Thymus (tissue), 11 donors: ENCODE measurements around the gene MYMK. TPM values are rescaled to one million over a fixed set of nuclear protein-coding genes. Genes with fewer than 3 reads are reported as not detected.

Experiments used
- DNase-seq, 9 donors: peaks; one replicate each; pipeline ENCODE4 v3.0.0-alpha.2; 2013; ENCODE audit warnings: low spot score in 9 of 9, low read depth in 6 of 9, missing footprints in 1 of 9
- H3K27ac ChIP-seq, 2 donors: one replicate each; pipeline ENCODE4 v1.5.1; 2013; ENCODE audit warnings: control low read depth in 1 of 2, low read depth in 1 of 2, low read length in 1 of 2, mild to moderate bottlenecking in 1 of 2, moderate library complexity in 1 of 2
- H3K27me3 ChIP-seq, 2 donors: one replicate each; pipeline ENCODE4 v1.5.1; 2013; ENCODE audit warnings: low read length in 1 of 2; ENCODE audit not compliant: control insufficient read depth in 2 of 2, insufficient read depth in 1 of 2
- H3K36me3 ChIP-seq, 2 donors: one replicate each; pipeline ENCODE4 v1.5.1; 2013; ENCODE audit warnings: low read length in 1 of 2, mild to moderate bottlenecking in 1 of 2, moderate library complexity in 1 of 2; ENCODE audit not compliant: control insufficient read depth in 2 of 2, insufficient read depth in 2 of 2
- H3K4me1 ChIP-seq, 2 donors: one replicate each; pipeline ENCODE4 v1.5.1; 2013; ENCODE audit warnings: low read length in 2 of 2; ENCODE audit not compliant: control insufficient read depth in 2 of 2, insufficient read depth in 2 of 2
- H3K4me3 ChIP-seq, 2 donors: one replicate each; pipeline ENCODE4 v1.5.1; 2013; ENCODE audit warnings: low read length in 2 of 2, control low read depth in 1 of 2, mild to moderate bottlenecking in 1 of 2
- H3K9me3 ChIP-seq, 2 donors: one replicate each; pipeline ENCODE4 v1.5.1; 2013; ENCODE audit warnings: low read length in 1 of 2, mild to moderate bottlenecking in 1 of 2; ENCODE audit not compliant: control insufficient read depth in 2 of 2, insufficient read depth in 1 of 2
- WGBS: extraction: QIAGEN DNeasy Blood & Tissue Kit; methylation state at CpG from one replicate; pipeline ENCODE4 v1.1.7; 2013; 5-methylcytosine and 5-hydroxymethylcytosine counted together
- polyA plus RNA-seq: library from polyadenylated mRNA; stranded (reverse); fragments of 200-250 nt; gene quantifications from one replicate; pipeline ENCODE4 v1.2.3, GENCODE V29; 2013
- total RNA-seq: library from RNA; stranded (reverse); fragments of 120-200 nt; gene quantifications from one replicate; pipeline ENCODE4 v1.2.4, GENCODE V29; 2013
- donor health status: healthy.

MYMK gene
- total and polyA plus RNA-seq, 2 donors: 0.39 to 0.47 TPM

GRCh38 chr9:133553123-133553522 is 28.4 kb upstream of the MYMK start:
- Histone ChIP-seq H3K4me1 (peaks cover under 1 to 25% of the 10 kb centered on the region in 2 donors), H3K9me3 (peaks cover 0 to 3% of the 10 kb centered on the region in 2 donors), H3K27ac (no peak overlapping the region), H3K27me3 (peaks cover 0 to 1% of the 10 kb centered on the region in 2 donors), H3K36me3 (no peaks in the 10 kb centered on the region), H3K4me3 (no peak overlapping the region)
- WGBS: 92% methylated on average over 10 of the region's 10 CpGs
- no peak for DNase-seq

- DNase-seq: no peak
- H3K4me3 ChIP-seq: no peak overlapping the region
- no peaks in the 10 kb centered on the region for H3K9me3 ChIP-seq
- no peak overlapping the region for H3K27ac ChIP-seq
- H3K4me1 ChIP-seq: peaks cover 0 to 21% of the 10 kb centered on the region in 2 donors
- 97% methylated on average over 8 of the region's 8 CpGs for WGBS
- H3K36me3 ChIP-seq: no peaks in the 10 kb centered on the region
- no peaks in the 10 kb centered on the region for H3K27me3 ChIP-seq
Observed at GRCh38 chr9:133552236-133552635, 27.5 kb upstream of the MYMK start.

GRCh38 chr9:133551446-133551845 is 26.7 kb upstream of the MYMK start:
- Histone ChIP-seq H3K4me1 (peaks cover 0 to 19% of the 10 kb centered on the region in 2 donors), H3K9me3 (no peaks in the 10 kb centered on the region), H3K36me3 (no peaks in the 10 kb centered on the region), H3K27me3 (no peaks in the 10 kb centered on the region), H3K27ac (no peak overlapping the region), H3K4me3 (no peak overlapping the region)
- 83% methylated on average over 7 of the region's 7 CpGs for WGBS
- no peak for DNase-seq

- no peaks in the 10 kb centered on the region for H3K9me3 ChIP-seq
- no peak for DNase-seq
- H3K4me3 ChIP-seq: no peak overlapping the region
- WGBS: 90% methylated on average over 15 of the region's 15 CpGs
- no peaks in the 10 kb centered on the region for H3K36me3 ChIP-seq
- H3K27me3 ChIP-seq: peaks cover 0 to 3% of the 10 kb centered on the region in 2 donors
- H3K27ac ChIP-seq: no peak overlapping the region
- peaks cover 0 to 14% of the 10 kb centered on the region in 2 donors for H3K4me1 ChIP-seq
Observed at GRCh38 chr9:133547116-133547515, 22.4 kb upstream of the MYMK start.

- no peak for DNase-seq
Observed at GRCh38 chr9:133546287-133546680, 21.5 kb upstream of the MYMK start.

GRCh38 chr9:133545494-133546286 is 20.9 kb upstream of the MYMK start:
- peaks cover 0 to 16% of the 10 kb centered on the region in 2 donors for H3K4me1 ChIP-seq
- 89% methylated on average over 25 of the region's 25 CpGs for WGBS
- no peak overlapping the region for H3K27ac ChIP-seq
- H3K27me3 ChIP-seq: peaks cover 0 to 15% of the 10 kb centered on the region in 2 donors
- no peaks in the 10 kb centered on the region for H3K36me3 ChIP-seq
- H3K9me3 ChIP-seq: no peaks in the 10 kb centered on the region
- DNase-seq: no peak
- H3K4me3 ChIP-seq: no peak overlapping the region

More at GRCh38 chr9:133546287-133546680, 21.5 kb upstream of the MYMK start:
- no peak overlapping the region for H3K27ac ChIP-seq
- WGBS: 84% methylated on average over 8 of the region's 8 CpGs
- H3K9me3 ChIP-seq: no peaks in the 10 kb centered on the region
- H3K36me3 ChIP-seq: no peaks in the 10 kb centered on the region
- peaks cover 0 to 10% of the 10 kb centered on the region in 2 donors for H3K27me3 ChIP-seq
- H3K4me1 ChIP-seq: peaks cover 0 to 14% of the 10 kb centered on the region in 2 donors
- no peak overlapping the region for H3K4me3 ChIP-seq

GRCh38 chr9:133543772-133544467 is 19.2 kb upstream of the MYMK start:
- no peak for DNase-seq
- H3K9me3 ChIP-seq: no peaks in the 10 kb centered on the region
- peaks cover 0 to 18% of the 10 kb centered on the region in 2 donors for H3K4me1 ChIP-seq
- peaks cover 15 to 33% of the 10 kb centered on the region in 2 donors for H3K27me3 ChIP-seq
- 88% methylated on average over 16 of the region's 16 CpGs for WGBS
- no peak overlapping the region for H3K27ac ChIP-seq
- no peaks in the 10 kb centered on the region for H3K36me3 ChIP-seq
- H3K4me3 ChIP-seq: no peak overlapping the region

GRCh38 chr9:133542002-133542401 is 17.2 kb upstream of the MYMK start:
- no peak overlapping the region for H3K4me3 ChIP-seq
- H3K27ac ChIP-seq: no peak overlapping the region
- peaks cover 15 to 52% of the 10 kb centered on the region in 2 donors for H3K27me3 ChIP-seq
- H3K36me3 ChIP-seq: no peaks in the 10 kb centered on the region
- H3K4me1 ChIP-seq: peaks cover 0 to 14% of the 10 kb centered on the region in 2 donors
- DNase-seq: no peak
- H3K9me3 ChIP-seq: no peaks in the 10 kb centered on the region
- 83% methylated on average over 13 of the region's 13 CpGs for WGBS

GRCh38 chr9:133540698-133541025 is 15.9 kb upstream of the MYMK start:
- no peaks in the 10 kb centered on the region for H3K36me3 ChIP-seq
- no peaks in the 10 kb centered on the region for H3K9me3 ChIP-seq
- peaks cover 0 to 14% of the 10 kb centered on the region in 2 donors for H3K4me1 ChIP-seq
- peaks cover 15 to 60% of the 10 kb centered on the region in 2 donors for H3K27me3 ChIP-seq
- H3K27ac ChIP-seq: no peak overlapping the region
- no peak overlapping the region for H3K4me3 ChIP-seq
- WGBS: 45% methylated on average over 18 of the region's 18 CpGs
- no peak for DNase-seq
